Measurements from ENCODE around the gene SLC24A2. TPM values are rescaled to one million over a fixed set of nuclear protein-coding genes. Genes with fewer than 3 reads are reported as not detected.
A peak's percentile ranks its signal among the peaks of the same experiment; 100 is the strongest.
"Not testable (repeated sequence)": the region's sequence is repeated elsewhere in the genome, so short reads cannot be mapped to it uniquely, and the experiment has no call there.

Gene SLC24A2
- polyA plus RNA-seq (ENCODE audit: insufficient read length in 3 of 3): under 1 TPM; 0.10 to 0.18 (median 0.16) TPM
- long read RNA-seq, donor 1: 0 reads
- long read RNA-seq, donor 2: 0 reads
- long read RNA-seq, donor 3: 0 reads
- long read RNA-seq, donor 4: 0 reads
- long read RNA-seq, donor 5: 0 reads
- long read RNA-seq, donor 6: 0 reads
- long read RNA-seq, donor 7: 0 reads
- long read RNA-seq, donor 8: 0 reads
- long read RNA-seq, donor 9: 0 reads
- long read RNA-seq, donor 10: 0 reads
- long read RNA-seq, donor 11: 0 reads
- long read RNA-seq, donor 12: 0 reads
- long read RNA-seq, donor 13: 0 reads
- long read RNA-seq, donor 14: 0 reads
- long read RNA-seq, donor 15: 0 reads
- long read RNA-seq, donor 16: 0 reads

DNA sequence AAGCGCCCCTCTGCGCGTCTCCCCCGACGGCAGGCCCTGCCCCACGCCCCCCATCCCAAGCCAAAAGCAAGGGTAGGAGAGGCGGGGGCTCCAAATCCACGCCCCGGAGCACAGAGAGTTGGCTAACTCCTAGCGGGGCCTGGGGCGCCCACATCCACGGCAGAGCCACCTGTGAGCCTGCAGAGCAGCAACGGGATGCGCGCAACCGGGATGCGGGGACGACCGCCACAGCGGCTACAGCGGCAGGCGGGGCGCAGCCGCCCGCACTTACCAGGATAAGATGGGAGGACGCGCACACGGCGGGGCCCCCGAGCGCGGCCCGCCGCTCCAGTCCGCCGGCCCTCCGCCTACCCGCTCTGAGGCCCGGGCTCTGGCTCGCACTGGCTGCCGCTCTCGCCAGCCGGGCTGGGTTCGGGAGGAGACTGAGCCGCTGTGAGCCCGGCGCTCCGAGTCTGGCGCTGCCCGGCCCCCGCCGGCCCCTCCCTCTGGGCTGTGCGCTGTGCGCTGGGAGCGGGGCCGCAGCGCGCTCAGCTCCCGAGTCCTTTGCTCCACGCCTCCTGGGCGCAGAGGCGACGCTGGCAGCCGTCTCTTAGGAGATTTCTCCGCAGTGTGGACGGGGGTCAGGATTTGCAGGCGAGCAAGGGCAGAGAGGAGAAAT is at the start of gene SLC24A2:
TSS of gene SLC24A2 (minus strand) at position 424 of the 658 bp plus-strand sequence.
- DNase-seq: no peak

- not testable (repeated sequence) for DNase-seq
These were observed 44.5 kb upstream of the SLC24A2 start for GRCh38 chr9:19833331-19833730.

DNA sequence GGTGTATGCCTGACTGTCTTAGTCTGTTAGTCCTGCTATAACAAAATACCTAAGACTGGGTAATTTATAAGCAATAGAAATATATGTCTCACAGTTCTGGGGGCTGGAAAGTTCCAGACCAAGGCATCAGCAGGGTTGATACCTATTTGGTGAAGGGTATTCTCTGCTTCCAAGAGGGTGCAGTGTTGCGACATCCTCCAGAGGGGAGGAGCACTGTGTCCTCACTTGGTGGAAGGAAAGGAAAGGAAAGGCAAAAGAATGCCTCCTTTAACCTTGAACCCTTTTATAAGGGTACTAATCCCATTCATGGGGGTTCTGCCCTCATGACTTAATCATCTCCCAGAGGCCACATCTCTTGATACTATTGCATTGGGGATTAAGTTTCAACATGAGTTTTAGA is 42.0 kb upstream of the SLC24A2 start:
- no peak for DNase-seq

GRCh38 chr9:19828576-19829109 is 39.8 kb upstream of the SLC24A2 start:
- DNase-seq: no peak

DNA sequence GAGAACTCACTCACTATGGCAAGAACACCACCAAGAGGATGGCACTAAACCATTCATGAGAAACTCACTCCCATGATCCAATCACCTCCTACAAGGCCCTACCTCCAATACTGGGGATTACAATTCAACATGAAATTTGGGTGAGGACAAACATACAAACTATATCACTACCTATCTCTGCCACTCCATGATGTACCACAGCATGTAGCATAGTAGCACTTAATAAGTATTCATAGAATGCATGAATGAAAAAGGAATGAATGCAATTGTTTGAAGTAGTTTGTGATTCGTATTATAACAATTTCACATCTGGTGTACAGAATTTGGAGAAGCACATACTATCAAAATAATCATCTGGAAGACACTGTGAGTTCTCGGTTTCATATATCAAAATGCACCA is 27.9 kb upstream of the SLC24A2 start:
- DNase-seq: no peak

DNA sequence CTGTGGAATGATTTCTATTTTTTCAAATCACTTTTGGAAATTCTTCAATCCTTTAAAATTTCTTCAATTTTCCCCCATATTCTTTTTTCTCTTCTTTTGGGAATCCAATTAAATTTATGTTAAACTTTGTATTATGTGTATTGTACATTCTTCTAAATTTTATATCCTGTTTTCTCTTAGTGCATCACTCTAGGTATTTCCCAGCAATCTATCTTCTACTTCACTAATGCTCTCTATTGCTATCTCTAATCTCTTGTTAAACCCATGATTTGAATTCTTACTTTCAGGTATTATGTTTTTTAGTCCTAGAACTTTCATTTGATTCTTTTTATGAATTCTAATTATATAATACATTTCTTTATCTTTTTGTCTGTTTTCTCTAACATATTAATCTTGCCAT is 23.4 kb upstream of the SLC24A2 start:
- no peak for DNase-seq

DNA sequence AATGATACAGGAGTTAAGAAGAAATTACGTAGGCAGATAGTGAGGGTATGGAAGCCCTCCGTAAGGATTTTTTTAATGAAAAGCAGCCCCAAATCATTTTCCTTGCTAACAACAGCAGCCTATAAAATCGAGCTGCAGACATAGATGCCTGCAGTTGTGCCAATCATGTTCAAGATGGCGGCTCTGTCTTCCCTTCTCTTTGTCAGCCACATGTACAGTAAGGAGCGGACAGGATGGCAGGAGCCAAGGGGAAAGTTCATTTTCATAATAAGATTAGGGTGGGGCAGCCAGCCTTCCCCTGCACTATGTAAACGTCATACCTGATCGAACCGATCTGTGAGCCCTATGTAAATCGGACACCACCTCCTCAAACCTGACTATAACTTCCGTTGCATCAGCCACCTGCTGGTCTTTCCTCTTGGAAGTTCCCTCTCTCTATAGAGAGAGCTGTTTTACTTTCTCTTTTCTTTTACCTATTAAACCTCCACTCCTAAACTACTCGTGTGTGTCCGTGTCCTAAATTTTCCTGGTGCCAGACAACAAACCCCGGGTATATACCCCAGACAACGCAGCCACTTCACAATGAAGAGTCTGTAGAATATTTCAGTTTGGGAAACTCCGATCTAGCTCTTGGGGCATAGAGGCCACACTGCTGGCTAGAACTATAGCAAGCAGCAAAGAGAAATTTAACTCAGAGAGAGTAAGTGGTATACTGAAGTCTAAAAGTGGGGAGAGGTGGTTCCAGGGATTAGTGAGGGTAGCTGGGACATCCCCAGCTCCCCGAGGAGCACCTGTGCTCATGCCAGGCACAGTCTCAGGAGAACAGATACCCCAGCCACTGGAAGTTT is 20.8 kb upstream of the SLC24A2 start:
- no peak for DNase-seq

DNA sequence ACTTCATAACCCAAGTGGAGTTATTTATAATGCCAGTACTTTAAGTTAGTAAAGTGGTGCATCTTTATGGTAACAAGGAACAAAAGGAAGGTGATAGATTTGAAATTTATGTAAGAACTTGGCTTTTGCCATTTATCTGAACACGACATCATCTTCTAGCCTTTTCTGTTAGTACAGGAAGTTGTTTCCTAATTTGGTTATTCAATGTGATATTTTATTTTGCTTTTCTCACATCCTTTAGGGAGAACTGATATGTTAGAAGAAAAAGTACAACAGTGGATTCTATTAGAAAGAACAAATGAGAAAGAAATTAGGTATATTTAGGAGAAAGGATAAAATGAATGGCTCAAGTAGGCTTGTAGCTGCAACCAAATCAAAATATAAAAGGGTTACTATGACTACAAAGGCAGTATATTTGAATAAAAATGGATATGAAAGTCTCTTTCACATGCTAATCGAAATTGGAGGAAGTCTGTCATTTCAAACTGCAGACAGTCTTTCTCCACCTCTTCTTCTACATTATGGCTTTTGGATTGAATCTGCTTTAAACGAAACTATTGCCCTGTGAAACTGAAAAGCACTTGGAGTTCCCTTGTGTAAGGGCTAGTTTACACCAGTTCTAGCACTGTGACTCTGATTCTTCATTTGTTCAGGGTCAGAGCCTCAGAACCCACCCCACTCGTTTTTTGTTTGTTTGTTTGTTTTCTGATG is 18.5 kb upstream of the SLC24A2 start:
- no peak for DNase-seq

DNA sequence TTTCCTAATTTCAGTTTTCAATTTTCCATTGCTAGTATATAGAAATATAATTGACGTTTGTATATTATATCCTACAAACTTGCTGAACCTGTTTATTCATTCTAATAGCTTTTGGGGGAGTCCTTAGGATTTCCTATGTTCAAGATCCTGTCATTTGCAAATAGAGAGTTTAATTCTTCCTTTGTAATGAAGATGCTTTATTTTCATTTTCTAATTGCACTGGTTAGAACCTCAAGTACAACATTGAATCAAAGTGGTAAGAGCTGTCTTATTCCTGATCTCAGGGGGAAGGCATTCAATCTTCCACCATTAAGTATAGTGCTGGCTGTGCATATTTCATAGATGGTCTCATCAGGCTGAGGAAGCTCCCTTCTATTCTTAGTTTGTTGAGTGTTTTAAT is 15.6 kb upstream of the SLC24A2 start:
- DNase-seq: no peak

DNA sequence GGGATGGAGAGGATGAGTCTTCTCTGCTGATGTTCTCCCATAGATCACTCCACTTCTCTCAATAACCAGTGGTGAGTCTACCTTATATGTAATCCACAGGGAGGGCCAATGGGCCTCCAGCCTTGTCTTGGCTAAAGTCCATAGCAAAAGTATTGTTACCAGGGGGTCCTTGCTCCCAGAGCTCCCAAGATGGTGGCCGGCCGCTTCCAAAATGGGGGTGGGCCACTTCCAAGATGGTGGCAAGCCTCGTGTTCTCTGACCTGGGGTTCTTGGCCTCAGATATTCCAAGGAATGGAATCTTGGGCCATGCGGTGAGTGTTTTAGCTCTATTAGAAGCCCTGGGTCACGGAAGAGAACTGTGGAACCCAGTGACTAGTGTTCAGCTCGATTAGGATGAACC is 12.0 kb upstream of the SLC24A2 start:
- no peak for DNase-seq

DNA sequence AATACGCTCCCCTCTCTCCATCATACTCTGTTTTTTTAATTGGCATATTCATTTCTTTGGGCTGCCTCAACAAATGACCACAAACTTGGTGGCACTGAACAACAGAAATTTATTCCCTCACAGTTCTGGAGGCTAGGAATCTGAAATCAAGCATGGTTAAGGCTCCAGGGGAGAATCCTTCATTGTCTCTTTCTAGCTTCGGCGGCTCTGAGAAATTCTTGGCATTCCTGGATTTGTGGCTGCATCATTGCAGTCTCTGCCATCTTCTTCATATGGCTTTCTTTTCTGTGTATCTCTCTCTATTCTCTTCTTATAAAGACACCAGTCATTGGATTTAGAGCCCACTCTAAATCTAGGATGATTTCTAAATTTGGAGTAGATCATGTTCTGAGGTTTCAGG is 10.9 kb upstream of the SLC24A2 start:
- DNase-seq: no peak

DNA sequence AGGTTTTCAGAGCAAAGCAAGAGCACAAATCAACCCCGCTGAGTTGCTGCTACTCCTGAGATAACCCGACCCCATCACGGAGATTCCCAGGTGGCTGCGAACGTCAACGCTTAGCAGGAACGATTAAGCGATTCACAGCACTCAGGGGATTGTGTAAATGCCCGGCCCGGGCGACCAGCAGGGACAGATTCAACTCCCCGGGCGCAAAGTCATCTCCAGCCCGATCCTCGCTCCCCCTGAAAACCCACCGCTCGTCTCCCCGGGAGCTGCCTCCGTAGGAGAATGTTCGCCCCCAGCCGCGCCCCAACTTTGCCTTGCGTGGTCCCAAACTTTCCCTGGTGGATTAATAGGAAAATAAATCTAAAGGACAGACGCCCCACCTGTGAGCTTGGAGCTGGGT is 685 bp downstream of the SLC24A2 start:
- DNase-seq: no peak

DNA sequence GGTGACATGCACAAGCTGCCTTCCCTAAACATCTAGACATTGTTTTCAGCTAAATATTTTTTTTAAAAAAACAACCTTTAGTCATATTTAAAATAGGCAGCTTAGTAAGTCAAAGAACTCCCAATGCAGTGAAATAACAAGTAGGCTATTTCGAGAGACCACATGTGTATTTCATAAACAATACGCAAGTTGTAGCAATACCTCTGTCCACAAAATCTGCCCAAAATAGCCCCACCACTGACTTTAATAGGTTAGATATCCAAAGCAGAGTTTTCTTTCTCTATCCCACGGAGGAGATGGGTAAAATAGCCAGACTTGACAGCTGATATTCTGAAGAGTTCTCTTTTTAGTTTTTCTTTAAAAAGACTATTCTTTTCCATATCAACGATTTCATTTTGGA is 1.2 kb downstream of the SLC24A2 start:
- no peak for DNase-seq

- DNase-seq: no peak
These were observed 3.6 kb downstream of the SLC24A2 start for GRCh38 chr9:19785230-19785629.

DNA sequence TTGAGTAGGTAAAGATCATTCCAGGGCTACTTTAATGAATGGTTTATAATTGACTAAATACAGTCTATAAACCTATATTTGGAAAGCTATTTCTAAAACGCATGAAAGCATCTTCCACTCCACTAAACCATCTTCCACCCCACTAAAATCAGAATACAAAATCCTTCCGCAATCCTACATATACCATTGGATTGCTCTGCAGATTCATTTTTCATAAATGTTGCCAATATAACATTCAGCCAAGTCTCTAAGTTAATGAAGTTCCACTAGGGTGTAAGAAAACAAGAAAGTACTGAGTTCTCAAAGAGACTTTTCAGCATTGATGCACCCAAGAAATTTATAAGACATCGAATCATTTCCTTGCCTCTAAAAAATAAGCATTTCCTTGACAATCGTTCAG is 4.7 kb downstream of the SLC24A2 start:
- DNase-seq: no peak

DNA sequence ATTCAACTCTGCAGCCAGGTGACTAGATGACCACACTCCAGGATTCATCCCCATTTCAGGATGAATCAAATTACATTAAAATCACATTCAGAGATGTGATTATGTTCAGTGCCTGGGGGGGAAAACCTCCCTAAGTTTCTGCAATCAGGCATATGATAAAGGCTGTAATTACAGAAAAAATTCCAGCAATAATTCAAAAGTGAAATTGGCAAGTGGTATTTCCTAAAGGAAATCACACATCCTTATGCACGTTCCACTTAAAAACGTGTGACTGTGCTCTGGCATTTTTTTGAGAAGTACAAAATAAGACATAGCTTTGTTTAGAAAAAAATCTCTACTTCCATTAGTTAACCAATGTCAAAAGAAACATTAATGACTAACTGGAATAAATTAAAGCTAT is 5.3 kb downstream of the SLC24A2 start:
- DNase-seq: no peak

- DNase-seq: peak; percentile 34
These were observed 6.8 kb downstream of the SLC24A2 start for GRCh38 chr9:19782005-19782404.

DNA sequence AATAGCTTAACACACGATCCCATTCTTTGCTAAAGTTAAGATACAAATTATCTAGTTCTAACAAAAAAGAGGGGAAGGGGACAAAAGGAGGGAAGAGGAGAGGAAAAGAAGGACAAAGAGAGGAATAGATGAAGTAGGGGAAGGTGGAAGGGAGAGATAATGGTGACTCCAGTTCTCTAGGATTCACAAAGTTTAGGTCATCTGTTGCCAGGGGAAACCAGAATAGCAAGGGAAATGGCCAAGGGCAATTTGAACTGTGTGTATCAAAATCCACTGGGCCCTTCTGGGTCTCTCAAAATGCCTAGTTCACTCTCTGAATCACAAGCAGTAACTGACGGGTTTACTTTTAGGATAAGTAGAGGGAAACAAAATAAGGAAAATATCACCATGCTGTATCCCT is 7.6 kb downstream of the SLC24A2 start:
- DNase-seq: no peak

GRCh38 chr9:19771446-19771845 is 17.4 kb downstream of the SLC24A2 start:
- no peak for DNase-seq

- no peak for DNase-seq
These were observed 17.9 kb downstream of the SLC24A2 start for GRCh38 chr9:19770973-19771372.

- no peak for DNase-seq
These were observed 19.6 kb downstream of the SLC24A2 start for GRCh38 chr9:19769213-19769612.

DNA sequence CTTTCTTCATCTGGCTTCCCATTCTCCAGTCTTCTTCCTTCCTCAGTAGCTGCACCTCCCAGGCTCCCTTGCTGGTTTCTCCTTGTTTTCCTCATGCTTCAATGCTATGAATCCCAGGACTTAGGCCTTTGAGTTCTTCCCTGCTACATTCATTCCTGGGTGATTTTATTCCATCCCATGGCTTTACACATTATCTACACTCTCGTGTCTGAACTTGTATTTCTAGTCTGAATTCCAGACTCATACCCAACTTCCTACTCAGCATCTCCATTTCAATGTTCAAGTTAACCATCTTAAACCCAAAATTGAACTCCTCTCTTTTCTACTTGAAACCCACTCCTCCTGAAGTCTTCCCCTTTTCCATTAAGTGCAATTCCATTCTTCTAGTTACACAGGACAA is 20.0 kb downstream of the SLC24A2 start:
- DNase-seq: no peak
